DOHH2 (cell line): ENCODE measurements around the gene DNAJB6.
A peak's percentile ranks its signal among the peaks of the same experiment; 100 is the strongest.

ENCODE experiments used
- H3F3A ChIP-seq: fragments of 200-600 bp; sonication (generic), shearing (Covaris generic); 2 replicates; pipeline ENCODE4 v1.6.0; 2016; ENCODE audit warnings: antibody characterized with exemption, mild to moderate bottlenecking; ENCODE audit not compliant: control insufficient read depth, insufficient read depth
- H3K27ac ChIP-seq: fragments of 200-600 bp; sonication (generic); 2 replicates; pipeline ENCODE4 v1.5.1; 2014; ENCODE audit warnings: low read depth, mild to moderate bottlenecking, low read length, moderate library complexity
- H3K27me3 ChIP-seq: fragments of 200-600 bp; sonication (generic); 2 replicates; pipeline ENCODE4 v1.6.1; 2014; ENCODE audit warnings: mild to moderate bottlenecking, low read length, mixed read lengths; ENCODE audit not compliant: control insufficient read depth
- H3K36me3 ChIP-seq: fragments of 200-600 bp; sonication (generic); 2 replicates; pipeline ENCODE4 v1.6.1; 2014; ENCODE audit warnings: mild to moderate bottlenecking, low read length, moderate library complexity, mixed read lengths; ENCODE audit not compliant: control insufficient read depth
- H3K4me1 ChIP-seq: fragments of 200-600 bp; sonication (generic); 2 replicates; pipeline ENCODE4 v1.6.1; 2014; ENCODE audit warnings: mild to moderate bottlenecking, low read length, mixed read lengths; ENCODE audit not compliant: control insufficient read depth
- H3K4me2 ChIP-seq: fragments of 200-600 bp; sonication (generic); 2 replicates; pipeline ENCODE4 v1.6.0; 2014; ENCODE audit warnings: mild to moderate bottlenecking, low read length, moderate library complexity
- H3K4me3 ChIP-seq: fragments of 200-600 bp; sonication (generic); 2 replicates; pipeline ENCODE4 v1.5.1; 2014; ENCODE audit warnings: mild to moderate bottlenecking, low read length, mixed read lengths
- H3K79me2 ChIP-seq: fragments of 200-600 bp; sonication (generic); 2 replicates; pipeline ENCODE4 v1.6.1; 2014; ENCODE audit warnings: mild to moderate bottlenecking, low read length, mixed read lengths; ENCODE audit not compliant: control insufficient read depth
- H3K9me2 ChIP-seq: fragments of 200-600 bp; sonication (generic); replicated peaks from 2 replicates; pipeline ENCODE4 v1.6.1; 2014; ENCODE audit warnings: mild to moderate bottlenecking, low read length, mixed read lengths; ENCODE audit not compliant: control insufficient read depth
- H3K9me3 ChIP-seq: fragments of 200-600 bp; sonication (generic); 2 replicates; pipeline ENCODE4 v1.6.1; 2014; ENCODE audit warnings: antibody characterized with exemption, low read length, mixed read lengths; ENCODE audit not compliant: control insufficient read depth, insufficient read depth
- H4K20me1 ChIP-seq: fragments of 200-600 bp; sonication (generic); 2 replicates; pipeline ENCODE4 v1.6.0; 2014; ENCODE audit warnings: low read depth, mild to moderate bottlenecking, antibody characterized with exemption, low read length, moderate library complexity; ENCODE audit not compliant: control insufficient read depth, insufficient read depth
- CTCF ChIP-seq: fragments of 200-600 bp; sonication (generic); IDR thresholded peaks from one replicate; pipeline ENCODE4 v1.5.1; 2014; ENCODE audit warnings: antibody characterized with exemption, mild to moderate bottlenecking, low read depth, low read length; ENCODE audit not compliant: poor library complexity, severe bottlenecking
- EZH2phosphoT487 ChIP-seq: fragments of 200-600 bp; sonication (generic); IDR thresholded peaks from 2 replicates; pipeline ENCODE4 v1.6.1; 2017; ENCODE audit warnings: borderline replicate concordance, mild to moderate bottlenecking, antibody characterized with exemption, low read length, moderate library complexity, mixed read lengths

DNAJB6 gene

GRCh38 chr7:157405501-157405900, 68.7 kb downstream of the DNAJB6 start:
- no peaks in the 10 kb centered on the region for H3F3A ChIP-seq

DNA sequence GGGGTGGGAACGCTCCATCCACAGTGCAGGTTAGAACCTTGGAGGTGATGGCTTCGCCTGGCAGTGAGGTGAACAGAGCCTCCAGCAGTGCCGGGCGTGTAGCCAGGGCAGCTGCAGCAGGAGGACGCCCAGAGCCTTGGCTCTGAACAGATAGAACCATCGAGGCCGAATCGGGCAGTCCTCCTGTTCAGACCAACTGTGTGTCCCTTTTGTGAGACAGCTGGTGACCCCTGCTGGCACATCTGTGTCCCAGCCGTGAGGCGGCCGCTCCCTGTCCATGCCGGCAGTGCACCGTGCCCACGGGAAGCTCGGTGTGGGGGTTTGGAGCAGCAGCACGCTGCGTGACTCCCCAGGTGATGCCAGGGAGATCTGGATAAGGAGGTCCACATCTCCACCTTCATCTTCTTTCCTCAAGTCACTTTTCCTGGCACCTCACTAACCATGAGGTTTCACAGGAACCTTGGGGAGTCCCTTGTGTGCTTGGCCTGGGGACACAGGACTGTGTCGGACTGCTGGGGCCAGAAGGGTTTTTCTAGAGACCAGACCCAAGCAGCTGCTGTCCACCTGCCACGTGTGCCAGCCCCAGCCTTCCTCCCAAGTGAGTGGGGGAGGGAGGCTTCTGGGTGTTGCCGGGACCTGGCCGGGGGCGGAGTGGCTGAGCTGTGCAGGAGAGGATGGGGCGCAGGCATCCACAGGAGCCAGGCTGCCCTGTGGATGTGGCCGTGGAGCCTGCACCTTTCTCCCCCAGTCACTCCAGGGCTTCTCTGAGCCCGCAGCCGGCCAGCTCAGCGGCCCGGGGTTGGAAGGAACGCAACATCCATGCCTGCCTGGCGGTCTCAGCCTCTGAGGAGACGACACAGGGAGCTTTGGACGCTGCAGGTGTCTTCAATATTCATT, 69.4 kb downstream of the DNAJB6 start:
- H3K4me2 ChIP-seq = no peak overlapping the region
- no peak overlapping the region for H3K4me3 ChIP-seq
- H3K79me2 ChIP-seq = no peaks in the 10 kb centered on the region; the same call in 1 of the 2 replicates
- no peaks in the 10 kb centered on the region for H3K9me2 ChIP-seq
- no peaks in the 10 kb centered on the region for H3K4me1 ChIP-seq
- no peak overlapping the region for H3K27ac ChIP-seq
- peaks cover 63% of the 10 kb centered on the region for H3K36me3 ChIP-seq
- no peaks in the 10 kb centered on the region for H3F3A ChIP-seq
- H3K27me3 ChIP-seq = no peaks in the 10 kb centered on the region
- H3K9me3 ChIP-seq = no peaks in the 10 kb centered on the region
- peaks cover 12% of the 10 kb centered on the region; the same call in 1 of the 2 replicates for H4K20me1 ChIP-seq
- TF ChIP-seq CTCF (peak; percentile 9), EZH2phosphoT487 (no peak)

More at GRCh38 chr7:157405501-157405900, 68.7 kb downstream of the DNAJB6 start:
- H3K4me1 ChIP-seq = no peaks in the 10 kb centered on the region
- H3K4me2 ChIP-seq = no peak overlapping the region
- no peak overlapping the region for H3K4me3 ChIP-seq
- peaks cover 12% of the 10 kb centered on the region; the same call in 1 of the 2 replicates for H4K20me1 ChIP-seq
- H3K36me3 ChIP-seq = peaks cover 63% of the 10 kb centered on the region
- peaks cover 3% of the 10 kb centered on the region for H3K79me2 ChIP-seq
- no peaks in the 10 kb centered on the region for H3K27me3 ChIP-seq
- no peak overlapping the region for H3K27ac ChIP-seq
- H3K9me2 ChIP-seq = no peaks in the 10 kb centered on the region
- TF ChIP-seq EZH2phosphoT487 = no peak
- TF ChIP-seq CTCF = no peak
- no peaks in the 10 kb centered on the region for H3K9me3 ChIP-seq

GRCh38 chr7:157406971-157407370, 70.2 kb downstream of the DNAJB6 start:
- no peak overlapping the region for H3K4me2 ChIP-seq
- TF ChIP-seq CTCF (no peak), EZH2phosphoT487 (no peak)
- H3K4me3 ChIP-seq = no peak overlapping the region
- H3F3A ChIP-seq = no peaks in the 10 kb centered on the region
- H3K27me3 ChIP-seq = no peaks in the 10 kb centered on the region
- H3K4me1 ChIP-seq = no peaks in the 10 kb centered on the region
- peaks cover 57% of the 10 kb centered on the region for H3K36me3 ChIP-seq
- no peaks in the 10 kb centered on the region; the same call in 1 of the 2 replicates for H3K79me2 ChIP-seq
- H3K9me2 ChIP-seq = no peaks in the 10 kb centered on the region
- no peaks in the 10 kb centered on the region for H3K9me3 ChIP-seq
- H4K20me1 ChIP-seq = peaks cover 12% of the 10 kb centered on the region; the same call in 1 of the 2 replicates
- H3K27ac ChIP-seq = no peak overlapping the region
